Motor neuron (in vitro differentiated cells): Measurements from ENCODE around the gene FANCD2. TPM values are rescaled to one million over a fixed set of nuclear protein-coding genes. Genes with fewer than 3 reads are reported as not detected.

Experiments
- ATAC-seq, 8 experiments: fragments of 200-7000 bp; cut with Tn5 transposase; replicated peaks in 6 of 8; 2 replicates each; pipeline ENCODE4 v1.8.0; 2021; ENCODE audit warnings: mild to moderate bottlenecking in 8 of 8, moderate library complexity in 8 of 8
- H3K27ac ChIP-seq, 2 donors: fragments of 250-450 bp; sonication (Bioruptor Pico); 2 replicates each; pipeline ENCODE4 v1.9.0; 2021; ENCODE audit warnings: antibody characterized with exemption in 2 of 2, mild to moderate bottlenecking in 2 of 2, moderate library complexity in 1 of 2
- H3K4me1 ChIP-seq, 2 donors: fragments of 250-450 bp; sonication (Bioruptor Pico); replicated peaks in 1 of 2; 2 replicates each; pipeline ENCODE4 v1.6.1; 2021; ENCODE audit warnings: antibody characterized with exemption in 2 of 2, mild to moderate bottlenecking in 2 of 2, moderate library complexity in 1 of 2
- H3K4me3 ChIP-seq, 5 donors: fragments of 250-450 bp; sonication (Bioruptor Pico); 2 replicates each; pipeline ENCODE4 v1.9.0; 2021; ENCODE audit warnings: antibody characterized with exemption in 5 of 5, mild to moderate bottlenecking in 5 of 5, moderate library complexity in 4 of 5
- WGBS, 10 experiments: fragments of 450-650 bp; shearing (Covaris generic); methylation state at CpG; one replicate each; pipeline ENCODE4 v1.0.0; 2022; 5-methylcytosine and 5-hydroxymethylcytosine counted together
- in situ Hi-C, 9 experiments: fragments of 400-800 bp; cut with MboI; loops; one replicate each; pipeline ENCODE4 v1.15.0; 2021; ENCODE audit warnings: low sequenced_read_pairs in 9 of 9, low pct_unique_long_range_greater_than_20kb in 2 of 9; ENCODE audit not compliant: unreplicated experiment in 9 of 9
- total RNA-seq, 8 experiments: library from RNA; unstranded; fragments of 300-600 nt; gene quantifications; 2 replicates each; pipeline versions ENCODE4 v1.2.3 to v1.2.4, GENCODE V29; 2022

The FANCD2 gene
- total RNA-seq = 10 to 100 TPM in 3 of 8 experiments, 1 to 10 TPM in 5; 1.1 to 28.1 (median 4.0) TPM

DNA sequence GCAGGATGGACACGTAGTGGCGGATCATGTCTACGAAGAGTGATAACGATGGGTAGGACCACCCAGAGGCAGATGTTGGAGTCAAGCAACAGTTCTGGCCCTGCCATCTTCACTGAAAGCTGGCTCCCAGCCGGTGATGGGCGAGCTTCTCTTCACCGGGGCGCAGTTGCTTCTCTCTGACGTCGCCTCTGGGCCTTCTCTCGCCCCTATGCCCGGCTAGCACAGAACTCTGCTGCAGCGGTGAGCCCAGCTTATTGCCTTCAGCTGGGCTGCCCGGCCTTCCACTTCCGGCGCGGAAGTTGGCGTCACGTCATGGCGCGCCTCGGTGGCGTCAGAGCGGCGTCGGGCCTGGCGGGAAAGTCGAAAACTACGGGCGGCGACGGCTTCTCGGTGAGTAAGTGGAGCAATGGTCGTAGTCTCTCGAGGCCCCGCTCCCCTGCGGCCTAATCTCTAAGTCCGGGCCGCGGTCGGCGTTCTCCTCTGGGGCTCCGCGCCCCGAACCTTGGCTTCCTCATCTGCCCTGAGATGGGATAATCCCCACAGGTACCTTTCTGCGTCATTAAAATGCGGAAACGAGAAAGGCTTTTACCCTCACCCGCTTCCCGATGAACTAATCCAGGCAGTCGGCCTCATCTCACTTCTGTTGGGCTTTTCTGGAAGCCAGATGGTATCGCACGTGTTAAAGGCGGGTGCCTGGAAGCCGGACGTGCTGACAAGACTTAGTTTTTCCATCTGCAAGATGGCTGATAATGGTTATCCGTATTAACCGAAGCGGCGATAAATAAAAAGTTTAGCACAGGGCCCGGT is at the start of gene FANCD2:
FANCD2 (plus strand) TSS at position 354 of the 807 bp plus-strand sequence. CDS start 2,221 bp downstream, outside the sequence.
- Histone ChIP-seq H3K4me1 (peaks cover 10 to 11% of the 10 kb centered on the region in 2 donors), H3K4me3 (peak within 1 kb of the TSS; percentile 84 to 100 (median 90)), H3K27ac (peak within 1 kb of the TSS; percentile 66 to 74)
- in situ Hi-C loops = no loop called here
- WGBS, 10 experiments = 0 to 2% (median 1%) methylated on average over 3 to 35 of the region's 61 CpGs
- peak; percentile 98 to 99 (median 99) for ATAC-seq

DNA sequence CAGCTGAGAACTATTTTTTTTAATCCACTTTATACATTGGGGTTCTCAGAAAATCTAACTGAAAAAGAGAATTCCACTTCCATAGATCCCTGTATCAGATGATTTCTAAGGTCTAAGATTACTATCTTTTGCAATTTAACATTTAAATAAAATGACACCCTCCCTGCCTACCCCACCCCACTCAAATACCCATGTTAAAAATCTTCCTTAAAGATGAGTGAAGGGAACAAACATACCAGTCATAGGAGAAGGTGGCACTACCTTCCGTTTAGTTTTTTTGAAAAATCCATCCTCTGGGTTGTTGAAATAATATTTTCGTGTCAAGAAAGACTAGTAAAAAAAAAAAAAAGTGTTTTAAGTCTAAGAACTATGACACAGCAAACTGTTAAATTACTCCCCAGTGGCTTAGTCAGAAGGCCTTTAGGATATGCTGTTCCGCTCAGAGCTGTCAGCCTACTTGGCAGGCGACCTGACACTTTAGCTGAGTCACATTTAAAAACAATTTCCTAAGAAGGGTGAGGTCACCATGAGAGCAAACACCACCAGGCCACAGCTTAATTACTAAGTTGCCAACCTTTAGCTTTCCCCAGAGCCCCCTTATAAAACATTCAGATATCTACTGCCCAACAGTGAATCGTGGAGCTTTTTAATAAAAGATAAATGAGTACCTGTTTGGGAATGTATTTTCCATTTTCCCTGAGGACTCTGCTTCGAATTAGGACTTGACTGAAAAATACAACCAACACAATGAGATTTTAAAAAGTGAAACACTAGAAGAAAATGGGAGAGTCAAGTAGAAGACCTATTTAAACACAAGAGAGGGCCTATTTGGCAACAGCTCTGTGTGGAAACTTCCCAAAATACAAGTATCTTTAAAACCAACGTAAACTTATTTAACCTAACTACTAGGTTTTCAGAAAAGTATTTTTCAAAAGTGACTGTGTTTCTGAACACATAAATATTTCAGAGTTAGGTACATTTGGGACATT is 49.2 kb upstream of the FANCD2 start:
- peak; percentile 59 to 97 (median 94) for ATAC-seq
- Histone ChIP-seq H3K27ac (no peak overlapping the region), H3K4me1 (no peaks in the 10 kb centered on the region), H3K4me3 (no peak overlapping the region)
- in situ Hi-C loops = no loop called here
- 18 to 94% (median 70%) methylated on average over 1 to 7 of the region's 7 CpGs for WGBS, 10 experiments

DNA sequence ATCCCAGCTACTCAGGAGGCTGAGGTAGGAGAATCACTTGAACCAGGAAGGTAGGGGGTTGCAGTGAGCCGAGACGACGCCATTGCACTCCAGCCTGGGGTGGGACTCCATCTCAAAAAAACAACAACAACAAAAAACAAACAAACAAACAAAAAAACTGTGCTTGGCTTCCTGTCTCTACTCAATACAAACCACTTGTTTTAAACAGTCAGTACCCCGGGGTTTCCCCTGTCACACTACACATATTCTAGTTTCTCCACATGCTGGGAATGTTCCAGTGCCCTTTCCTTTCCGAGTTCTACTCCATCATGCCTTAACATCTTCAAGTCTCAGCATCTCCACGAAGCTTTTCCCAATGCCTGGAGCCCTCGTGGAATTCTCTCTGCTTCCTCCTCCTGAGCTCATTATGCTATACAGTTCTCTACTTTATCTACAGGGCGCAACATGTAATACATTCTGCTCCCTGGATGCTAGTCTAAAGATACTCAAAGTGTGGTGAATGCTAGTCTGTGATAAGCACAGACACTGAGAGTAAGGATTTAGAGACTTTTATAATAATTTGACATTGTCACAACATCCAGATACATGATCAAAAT is 47.4 kb upstream of the FANCD2 start:
- Histone ChIP-seq H3K27ac (no peak overlapping the region), H3K4me1 (no peaks in the 10 kb centered on the region), H3K4me3 (no peak overlapping the region)
- no peak for ATAC-seq
- 60 to 96% (median 90%) methylated on average over 1 to 8 of the region's 8 CpGs; no CpG with 5 or more reads in 2 of the 10 experiments for WGBS, 10 experiments
- in situ Hi-C loops = no loop called here

GRCh38 chr3:9980251-9980650 is 46.0 kb upstream of the FANCD2 start:
- ATAC-seq = no peak
- no peak overlapping the region for H3K4me3 ChIP-seq
- H3K27ac ChIP-seq = no peak overlapping the region
- in situ Hi-C loops = no loop called here
- H3K4me1 ChIP-seq = peaks cover 0 to under 1% of the 10 kb centered on the region in 2 donors
- 83 to 100% (median 100%) methylated on average over 1 to 2 of the region's 2 CpGs; no CpG with 5 or more reads in 1 of the 10 experiments for WGBS, 10 experiments

DNA sequence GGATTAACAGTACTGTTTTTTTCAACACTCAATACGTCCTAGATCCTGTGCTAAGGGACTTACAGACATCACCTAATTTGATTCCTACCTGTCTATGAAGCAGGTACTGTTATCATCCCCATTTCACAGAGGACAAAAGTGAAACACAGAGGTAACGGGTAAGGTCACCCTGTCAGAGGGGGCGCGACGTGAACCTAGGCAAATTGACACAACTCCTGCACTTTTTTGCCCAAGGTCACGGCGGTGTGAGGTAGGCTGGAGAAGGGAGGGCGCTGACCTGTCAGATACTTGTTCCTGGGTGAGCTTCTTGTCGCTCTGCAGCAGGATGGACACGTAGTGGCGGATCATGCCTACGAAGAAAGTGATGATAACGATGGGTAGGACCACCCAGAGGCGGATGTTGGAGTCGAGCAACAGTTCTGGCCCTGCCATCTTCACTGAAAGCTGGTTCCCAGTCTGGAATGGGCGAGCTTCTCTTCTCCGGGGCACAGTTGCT is 40.0 kb upstream of the FANCD2 start:
- in situ Hi-C loops = no loop called here
- WGBS, 10 experiments = 0 to 2% (median 0%) methylated on average over 1 to 13 of the region's 17 CpGs; no CpG with 5 or more reads in 2 of the 10 experiments
- H3K4me3 ChIP-seq = peak overlapping the region; percentile 67 to 90 (median 74)

GRCh38 chr3:9994086-9994844 is 32.0 kb upstream of the FANCD2 start:
- no peak for ATAC-seq
- H3K27ac ChIP-seq = no peak overlapping the region
- no peak overlapping the region for H3K4me3 ChIP-seq
- in situ Hi-C loops = no loop called here
- 40 to 100% (median 93%) methylated on average over 1 to 8 of the region's 10 CpGs for WGBS, 10 experiments
- no peaks in the 10 kb centered on the region for H3K4me1 ChIP-seq

More for the DNA sequence above, 40.0 kb upstream of the FANCD2 start:
- peak overlapping the region in 1 of 2 donors; percentile 61 for H3K27ac ChIP-seq
- peaks cover 7 to 12% of the 10 kb centered on the region in 2 donors for H3K4me1 ChIP-seq
- ATAC-seq = peak; percentile 25 to 79 (median 68)

- H3K27ac ChIP-seq = no peak overlapping the region
- in situ Hi-C loops = no loop called here
- no peak overlapping the region for H3K4me3 ChIP-seq
- no peaks in the 10 kb centered on the region for H3K4me1 ChIP-seq
- no peak for ATAC-seq
- 90 to 100% (median 99%) methylated on average over 2 to 7 of the region's 7 CpGs for WGBS, 10 experiments
Observed at GRCh38 chr3:10000686-10001085, 25.6 kb upstream of the FANCD2 start.

DNA sequence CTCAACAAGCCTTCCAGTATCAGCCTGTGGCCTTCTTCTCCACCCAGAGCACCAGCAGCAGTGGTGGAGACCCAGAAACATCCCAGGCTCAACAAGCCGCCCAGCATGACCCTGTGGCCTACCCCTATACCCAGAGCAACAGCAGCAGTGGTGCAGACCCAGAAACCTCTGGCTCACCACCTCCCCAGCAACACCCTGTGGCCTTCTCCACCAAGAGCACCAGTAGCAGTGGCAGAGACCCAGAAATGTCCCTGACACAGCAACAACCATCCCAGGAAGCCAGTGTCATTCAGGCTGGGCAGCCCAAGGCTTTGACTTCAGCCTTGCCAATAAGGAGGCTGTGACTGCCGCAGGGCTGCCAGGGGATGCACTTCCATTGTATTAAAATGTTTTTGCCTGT is 23.3 kb upstream of the FANCD2 start:
- Histone ChIP-seq H3K27ac (no peak overlapping the region), H3K4me3 (no peak overlapping the region), H3K4me1 (no peaks in the 10 kb centered on the region)
- in situ Hi-C loops = no loop called here
- no peak for ATAC-seq
- 100% methylated on average over 1 to 2 of the region's 2 CpGs; no CpG with 5 or more reads in 6 of the 10 experiments for WGBS, 10 experiments

GRCh38 chr3:10004506-10004905 is 21.7 kb upstream of the FANCD2 start:
- WGBS, 10 experiments = 95 to 100% (median 100%) methylated on average over 1 to 5 of the region's 7 CpGs; no CpG with 5 or more reads in 3 of the 10 experiments
- ATAC-seq = no peak

GRCh38 chr3:10004960-10005564 is 21.2 kb upstream of the FANCD2 start:
- WGBS, 10 experiments = 81 to 100% (median 100%) methylated on average over 1 to 5 of the region's 5 CpGs; no CpG with 5 or more reads in 5 of the 10 experiments
- Histone ChIP-seq H3K4me3 (no peak overlapping the region), H3K4me1 (peaks cover 10 to 13% of the 10 kb centered on the region in 2 donors), H3K27ac (no peak overlapping the region)
- in situ Hi-C loops = no loop called here
- no peak for ATAC-seq

More at GRCh38 chr3:10004506-10004905, 21.7 kb upstream of the FANCD2 start:
- H3K4me1 ChIP-seq = peaks cover 4 to 7% of the 10 kb centered on the region in 2 donors
- H3K4me3 ChIP-seq = no peak overlapping the region
- in situ Hi-C loops = no loop called here
- H3K27ac ChIP-seq = no peak overlapping the region

DNA sequence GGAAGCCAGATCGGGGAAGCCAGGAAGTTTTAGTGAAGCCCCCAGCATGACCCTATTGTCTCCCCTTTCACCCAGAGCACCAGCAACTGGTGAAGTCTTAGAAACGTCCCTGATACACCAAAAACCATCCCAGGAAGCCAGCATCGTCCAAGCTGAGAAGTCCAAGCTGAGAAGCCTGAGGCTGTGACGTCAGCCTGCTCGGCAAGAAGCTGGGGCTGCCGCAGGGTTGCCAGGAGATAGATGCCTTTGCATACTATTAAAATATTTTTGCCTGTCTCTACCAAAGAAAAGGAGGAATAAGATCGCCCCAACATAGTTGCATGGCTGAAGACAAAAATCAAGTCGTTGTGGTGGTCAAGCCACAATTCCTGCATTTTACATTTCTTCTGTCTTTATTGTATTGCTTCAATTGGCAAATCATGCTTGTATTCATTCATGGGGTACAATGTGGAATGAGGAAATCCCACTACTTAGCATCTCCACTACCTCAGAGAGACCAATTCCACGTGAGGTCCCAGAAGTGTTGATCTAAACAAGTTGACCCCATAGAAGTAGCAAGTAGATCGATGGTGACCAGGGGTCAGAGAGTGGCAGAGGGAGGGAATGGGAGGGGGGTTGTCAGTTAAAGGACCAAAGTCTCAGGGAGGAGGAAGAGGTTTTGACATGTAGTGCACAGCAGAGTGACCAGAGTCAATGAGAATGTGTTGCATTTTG is 20.0 kb upstream of the FANCD2 start:
- no peak overlapping the region for H3K27ac ChIP-seq
- no peak overlapping the region for H3K4me3 ChIP-seq
- in situ Hi-C loops = no loop called here
- no peak for ATAC-seq
- WGBS, 10 experiments = 50 to 100% (median 74%) methylated on average over 1 to 7 of the region's 10 CpGs
- peaks cover 13 to 14% of the 10 kb centered on the region in 2 donors for H3K4me1 ChIP-seq
